GM21619 (cell line): ENCODE data around the gene FGGY.
"Not testable (repeated sequence)": the region's sequence is repeated elsewhere in the genome, so short reads cannot be mapped to it uniquely, and the experiment has no call there.

Experiments used
- ATAC-seq: cut with Tn5 transposase; IDR thresholded peaks from one replicate; pipeline ENCODE4 v1.9.1; 2021; ENCODE audit not compliant: unreplicated experiment

Gene FGGY

GRCh38 chr1:59538476-59538875 is 241.6 kb downstream of the FGGY start:
- not testable (repeated sequence) for ATAC-seq

DNA sequence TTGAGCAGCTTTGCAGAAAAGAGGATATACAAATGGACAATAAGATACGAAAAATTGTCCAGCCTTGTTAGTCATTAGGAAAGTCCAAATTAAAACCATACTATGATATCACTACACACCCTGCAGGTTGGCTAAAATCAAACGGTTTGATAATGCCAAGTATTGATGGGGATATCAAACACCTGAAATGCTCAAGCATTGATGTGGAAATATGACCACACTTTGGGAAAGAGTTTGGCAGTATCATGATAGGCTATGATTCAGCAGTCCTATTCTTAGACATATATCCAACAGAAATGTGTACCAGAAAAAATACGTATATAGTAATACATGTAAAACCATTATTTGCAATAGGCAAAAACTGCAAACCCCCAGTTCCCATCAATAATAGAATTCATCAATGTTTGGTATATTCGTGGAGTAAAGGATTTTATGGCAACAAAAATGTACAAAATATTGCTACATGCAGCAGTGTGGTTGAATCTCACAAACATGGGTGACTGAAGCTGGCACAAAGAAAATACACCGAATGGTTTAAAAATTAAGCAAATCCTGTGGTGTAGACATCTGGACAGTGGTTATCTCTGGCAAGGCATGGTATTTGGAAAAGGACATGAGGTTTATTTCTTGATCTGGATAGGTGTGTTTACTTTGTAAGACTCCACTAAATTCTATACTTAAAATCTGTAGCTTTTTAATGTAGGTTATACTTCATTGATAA is 243.2 kb downstream of the FGGY start:
- ATAC-seq: no peak

DNA sequence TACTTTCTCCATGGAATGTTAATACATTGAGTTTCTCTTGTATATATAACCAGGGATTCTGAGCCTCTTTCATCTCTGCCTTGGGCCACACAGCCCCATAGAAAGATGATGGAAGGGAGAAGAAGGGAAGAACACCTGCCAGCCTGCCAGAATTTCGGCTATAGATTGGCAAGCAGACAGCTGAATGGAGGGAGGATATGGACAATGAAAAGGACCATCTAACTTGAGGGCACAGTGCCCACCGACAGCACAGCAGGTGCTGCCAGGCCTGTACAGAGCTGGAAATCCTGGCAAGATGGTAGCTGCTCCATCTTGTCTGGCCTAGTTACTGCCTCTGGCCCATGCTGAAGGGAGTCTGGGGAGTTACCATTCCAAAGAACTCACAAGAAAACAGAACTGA is 244.3 kb downstream of the FGGY start:
- ATAC-seq: no peak

GRCh38 chr1:59541891-59542290 is 245.0 kb downstream of the FGGY start:
- ATAC-seq: no peak

GRCh38 chr1:59543211-59543668 is 246.3 kb downstream of the FGGY start:
- ATAC-seq: no peak

DNA sequence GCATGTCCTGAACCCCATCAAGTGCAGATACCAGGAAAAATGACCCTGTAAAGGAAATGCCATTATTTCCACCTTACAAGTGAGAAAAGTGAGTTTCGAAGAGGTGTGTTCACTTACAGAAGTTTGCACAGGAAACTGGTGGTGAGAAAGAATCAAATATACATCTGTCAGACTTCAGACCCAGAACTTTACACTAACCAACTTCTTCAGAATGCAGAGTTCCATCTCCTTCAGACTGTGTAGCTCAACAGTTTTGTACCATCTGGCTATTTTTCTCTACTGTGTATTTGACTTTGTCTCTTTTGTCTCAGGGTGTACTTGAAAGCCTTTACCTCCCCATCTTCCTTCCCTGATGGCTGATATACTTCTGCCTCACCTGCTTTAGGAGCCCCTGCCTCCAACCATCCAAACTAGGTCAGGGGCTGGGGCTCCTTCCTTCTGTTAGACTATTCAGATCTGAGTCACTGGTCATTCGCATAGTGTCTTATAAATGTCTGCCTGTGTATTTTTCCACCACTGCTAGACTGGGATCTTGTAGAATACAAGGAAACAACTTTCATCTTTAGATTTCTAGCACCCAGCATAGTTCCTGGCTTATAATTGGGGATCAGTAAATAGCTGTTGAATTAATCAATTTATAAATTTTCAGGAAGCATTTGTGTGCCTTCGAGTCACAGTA is 247.9 kb downstream of the FGGY start:
- no peak for ATAC-seq

DNA sequence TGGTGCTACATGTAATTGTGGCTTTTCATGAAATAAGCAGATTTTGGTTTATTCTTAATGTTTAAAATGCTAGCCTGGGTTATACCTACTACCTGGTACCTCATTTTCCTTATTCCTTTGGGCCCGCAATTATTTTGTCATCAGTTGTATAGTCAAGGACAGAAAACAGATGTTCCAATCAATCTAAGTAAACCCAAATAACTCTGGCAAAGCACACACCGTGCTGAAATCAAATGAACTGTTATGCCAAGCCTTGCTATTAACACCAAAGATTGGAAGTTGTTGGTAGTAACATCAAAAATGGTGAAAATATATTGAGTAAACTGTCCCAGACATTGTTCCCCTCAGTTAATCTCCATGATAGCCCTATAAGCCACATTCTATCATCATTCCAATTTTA is 248.9 kb downstream of the FGGY start:
- no peak for ATAC-seq

GRCh38 chr1:59549066-59549837 is 252.4 kb downstream of the FGGY start:
- ATAC-seq: no peak

DNA sequence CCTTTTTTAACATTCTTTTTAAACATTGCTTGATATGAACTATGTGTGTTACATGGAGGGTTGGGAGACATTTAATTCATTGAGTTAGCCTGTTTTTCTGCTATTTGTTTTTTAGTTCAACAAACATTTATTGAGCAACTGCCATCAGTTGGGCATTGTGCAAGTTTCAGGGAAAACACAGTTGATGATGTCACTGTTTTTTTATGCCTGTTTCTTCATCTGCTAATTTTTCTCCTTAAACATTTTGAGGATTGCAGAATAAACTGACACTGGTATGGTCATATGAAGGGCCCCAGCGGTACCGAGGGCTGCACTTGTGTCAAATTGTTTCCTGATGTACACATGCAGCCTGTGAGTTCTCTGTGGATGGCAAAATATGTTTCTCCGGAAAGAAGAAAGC is 253.0 kb downstream of the FGGY start:
- no peak for ATAC-seq

DNA sequence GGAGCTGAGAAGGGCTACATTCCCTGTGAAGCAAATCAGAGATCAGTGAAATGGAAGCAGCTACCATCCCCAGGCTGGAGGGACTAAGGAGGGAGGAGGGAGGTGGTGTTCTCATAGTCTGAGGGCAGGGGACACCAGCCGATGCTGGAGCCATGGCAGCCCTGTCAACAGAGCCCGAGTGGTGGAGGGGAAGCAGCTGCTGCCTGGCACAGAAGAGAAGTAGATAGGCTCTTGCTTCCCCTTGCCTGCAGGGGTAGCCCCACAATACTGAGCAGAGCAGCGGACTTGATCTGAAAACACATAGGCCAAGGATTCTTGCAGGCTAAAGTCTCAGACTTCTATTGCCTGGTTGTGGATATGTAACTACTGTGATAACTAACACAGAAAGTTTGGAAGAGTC is 255.1 kb downstream of the FGGY start:
- ATAC-seq: no peak

- ATAC-seq: no peak
These were observed 256.5 kb downstream of the FGGY start for GRCh38 chr1:59553371-59553770.

DNA sequence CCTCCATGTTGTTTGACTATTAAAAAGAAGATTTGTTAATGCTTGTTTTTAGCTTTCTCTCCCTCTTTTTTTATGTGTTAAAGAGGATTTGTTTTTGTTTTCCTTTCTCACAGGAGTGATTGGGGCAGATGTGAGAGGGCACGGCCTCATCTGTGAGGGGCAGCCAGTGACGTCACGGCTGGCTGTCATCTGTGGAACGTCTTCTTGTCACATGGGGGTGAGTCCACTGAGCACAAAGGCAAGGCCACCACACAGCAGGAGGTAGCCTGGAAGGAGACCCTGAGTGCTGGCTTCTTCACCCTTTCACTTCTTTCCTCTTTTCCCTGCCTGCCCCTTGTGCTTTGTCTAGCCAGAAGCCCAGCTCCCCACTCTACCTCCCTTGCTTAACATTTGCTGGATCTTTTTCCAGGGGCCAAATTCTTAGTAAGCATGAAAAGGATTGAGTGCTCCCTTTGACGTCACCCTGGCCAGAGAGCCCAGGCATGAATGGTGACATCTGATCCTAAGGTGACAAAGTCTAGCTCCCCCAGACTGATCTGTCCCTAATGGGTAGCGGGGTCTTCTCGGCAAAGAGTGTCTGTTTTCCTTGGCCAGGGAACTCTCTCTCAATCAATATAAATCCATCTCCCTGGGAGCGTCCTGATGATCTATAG is 257.2 kb downstream of the FGGY start:
- no peak for ATAC-seq

- no peak for ATAC-seq
These were observed 257.9 kb downstream of the FGGY start for GRCh38 chr1:59554752-59555151.

GRCh38 chr1:59556398-59556797 is 259.5 kb downstream of the FGGY start:
- no peak for ATAC-seq

GRCh38 chr1:59556802-59557548 is 260.1 kb downstream of the FGGY start:
- no peak for ATAC-seq

DNA sequence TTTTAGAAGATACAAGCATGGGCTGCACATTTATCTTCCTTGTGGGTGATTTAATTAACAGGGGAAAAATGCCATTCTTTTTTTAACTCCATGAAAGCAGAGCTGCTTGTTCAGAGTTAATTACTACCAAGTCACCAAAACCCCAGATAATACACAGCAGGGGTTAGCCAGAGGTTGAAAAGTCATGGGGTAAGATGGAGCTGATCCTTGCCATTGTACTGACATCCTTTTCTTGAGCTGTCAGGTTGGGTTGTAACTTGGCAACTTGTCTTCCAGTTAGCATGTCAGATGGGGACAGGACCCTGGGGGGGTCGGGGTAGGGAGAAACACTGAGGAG is 260.6 kb downstream of the FGGY start:
- no peak for ATAC-seq

GRCh38 chr1:59558580-59558979 is 261.7 kb downstream of the FGGY start:
- not testable (repeated sequence) for ATAC-seq

DNA sequence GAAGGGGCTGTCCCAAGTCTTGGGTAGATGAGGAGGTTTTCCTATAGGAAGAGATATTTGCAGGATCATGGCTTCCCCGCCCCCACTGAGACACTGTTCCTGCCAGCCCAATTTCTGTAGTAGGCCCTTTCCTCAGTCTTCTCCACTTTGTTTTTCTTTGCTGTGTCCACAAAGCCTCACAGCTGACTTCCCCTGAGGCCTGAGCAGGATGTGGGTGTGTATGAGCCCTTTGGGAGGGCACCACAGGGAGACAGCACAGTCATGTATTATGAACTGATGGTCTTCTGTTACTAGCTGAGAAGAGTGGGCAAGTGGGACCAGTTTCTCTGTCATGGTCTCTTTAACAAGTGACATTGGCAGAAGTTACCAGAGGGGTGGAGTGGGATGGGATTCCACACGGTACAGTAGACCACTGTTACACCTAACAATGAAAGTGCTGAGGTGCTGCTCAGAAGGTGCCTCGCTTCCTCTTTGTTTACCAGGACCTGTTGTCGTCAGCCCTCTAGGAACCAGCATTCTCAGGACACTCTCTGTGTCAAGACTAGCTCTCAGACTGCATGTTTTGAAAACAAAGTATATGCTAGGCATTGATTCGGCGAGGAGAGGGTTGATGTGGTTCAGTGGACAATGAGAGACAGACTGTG is 264.0 kb downstream of the FGGY start:
- peak; percentile 84 for ATAC-seq

- ATAC-seq: no peak
These were observed 264.9 kb downstream of the FGGY start for GRCh38 chr1:59561796-59562195.

DNA sequence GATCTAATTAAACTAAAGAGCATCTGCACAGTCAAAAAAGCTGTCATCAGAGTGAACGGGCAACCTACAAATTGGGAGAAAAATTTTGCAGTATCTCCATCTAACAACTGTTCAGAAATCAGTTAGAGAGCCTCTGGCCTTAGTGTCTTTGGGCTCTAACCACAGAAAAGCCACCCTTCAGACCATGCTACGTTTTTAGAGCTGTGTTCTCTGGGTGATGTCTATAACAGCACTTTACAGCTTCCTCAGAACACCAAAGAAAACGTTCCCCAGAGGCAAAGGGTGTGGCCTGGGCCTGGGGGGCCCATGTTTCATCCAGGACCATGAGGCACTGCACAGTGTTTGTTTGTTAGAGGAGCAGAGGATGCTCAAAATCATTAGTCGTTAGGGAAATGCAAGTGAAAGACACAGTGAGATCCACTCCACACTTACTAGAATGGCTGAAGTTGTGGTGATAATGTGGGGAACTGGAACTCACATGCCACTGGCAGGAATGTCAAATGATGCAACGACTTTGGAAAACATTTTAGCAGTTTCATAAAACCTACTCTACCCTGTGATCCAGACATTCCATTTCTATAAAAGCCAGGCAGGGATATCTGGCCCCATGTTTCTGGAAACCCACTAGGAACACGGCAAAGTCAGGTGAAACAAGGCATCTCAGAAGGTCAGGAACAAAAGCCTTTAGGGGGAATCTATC is 267.4 kb downstream of the FGGY start:
- ATAC-seq: no peak
